Stimulated activated CD8-positive, alpha-beta memory T cell treated with anti-CD3 and anti-CD28 coated beads, Interleukin-12 subunit alpha, Interleukin-12 subunit beta, amount 100 ng/mL, for 24 hours (primary cell): ENCODE measurements around the gene BCAS3.
"Not testable (repeated sequence)": the region's sequence is repeated elsewhere in the genome, so short reads cannot be mapped to it uniquely, and the experiment has no call there.

Experiments
- DNase-seq: peaks from one replicate; pipeline ENCODE4 v3.0.0-alpha.2; 2020; ENCODE audit errors: extremely low read depth

BCAS3 gene

DNA sequence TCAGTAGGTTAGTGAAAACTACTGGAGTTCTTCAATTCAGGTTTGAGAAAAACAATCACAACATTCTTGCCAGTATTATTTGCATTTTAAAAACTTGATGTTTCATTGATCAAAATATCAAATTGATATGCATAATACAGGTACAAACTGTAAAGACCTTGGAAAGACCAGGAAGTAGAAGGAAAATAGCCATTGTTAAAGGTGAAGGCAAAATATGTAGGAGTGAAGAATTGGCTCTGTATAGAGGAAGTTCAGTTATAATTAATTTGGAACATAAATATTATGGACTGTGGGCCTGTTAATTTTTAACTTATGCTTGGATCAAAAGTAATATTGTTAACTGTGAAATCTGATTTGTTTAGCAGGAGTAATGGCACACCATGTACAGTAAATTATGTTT is 112.6 kb downstream of the BCAS3 start:
- no peak for DNase-seq

DNA sequence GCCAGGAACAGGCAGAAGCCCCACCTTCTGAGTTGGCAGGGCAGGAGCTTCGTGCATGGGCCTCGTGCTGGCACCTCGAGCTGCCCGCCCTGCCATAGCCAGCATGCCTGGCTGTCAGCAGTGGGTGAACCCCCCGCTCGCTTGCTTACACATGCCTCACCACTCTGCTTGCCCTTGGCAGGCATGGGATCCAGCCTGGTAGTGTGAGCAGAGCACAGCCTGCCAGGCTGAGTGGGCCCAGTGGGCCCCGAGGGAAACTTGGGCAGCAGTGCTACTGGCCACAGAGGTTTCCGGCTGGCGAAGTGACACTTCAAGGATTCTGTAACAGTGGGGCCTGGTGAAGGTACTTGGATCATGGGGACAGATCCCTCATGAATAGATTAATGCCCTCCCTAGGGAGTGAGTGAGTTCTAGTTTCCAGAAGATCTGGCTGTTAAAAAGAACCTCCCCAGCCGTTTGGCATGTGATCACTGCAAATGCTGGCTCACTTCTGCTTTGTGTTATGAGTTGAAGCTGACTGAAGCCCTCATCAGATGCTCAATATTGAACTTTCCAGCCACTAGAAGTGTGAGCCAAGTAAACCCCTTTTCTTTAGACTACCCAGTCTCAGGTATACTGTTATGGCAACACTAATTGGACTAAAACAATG is 114.7 kb downstream of the BCAS3 start:
- no peak for DNase-seq

DNA sequence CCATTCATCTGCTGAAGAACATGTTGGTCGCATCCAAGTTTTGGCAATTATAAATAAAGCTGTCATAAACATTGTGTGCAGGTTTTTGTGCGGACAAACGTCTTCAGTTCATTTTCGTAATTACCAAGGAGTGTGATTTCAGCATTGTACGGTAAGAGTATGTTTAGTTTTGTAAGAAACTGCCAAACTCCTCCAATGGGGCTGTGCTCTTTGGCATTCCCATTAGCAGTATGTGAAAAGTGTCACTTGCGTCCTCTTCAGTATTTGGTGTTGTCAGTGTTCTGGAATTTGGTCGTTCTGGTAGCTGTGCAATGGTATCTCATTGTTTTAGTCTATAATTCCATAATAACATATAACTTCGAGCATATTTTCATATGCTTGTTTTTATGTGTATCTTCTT is 120.9 kb downstream of the BCAS3 start:
- DNase-seq, result no peak

DNA sequence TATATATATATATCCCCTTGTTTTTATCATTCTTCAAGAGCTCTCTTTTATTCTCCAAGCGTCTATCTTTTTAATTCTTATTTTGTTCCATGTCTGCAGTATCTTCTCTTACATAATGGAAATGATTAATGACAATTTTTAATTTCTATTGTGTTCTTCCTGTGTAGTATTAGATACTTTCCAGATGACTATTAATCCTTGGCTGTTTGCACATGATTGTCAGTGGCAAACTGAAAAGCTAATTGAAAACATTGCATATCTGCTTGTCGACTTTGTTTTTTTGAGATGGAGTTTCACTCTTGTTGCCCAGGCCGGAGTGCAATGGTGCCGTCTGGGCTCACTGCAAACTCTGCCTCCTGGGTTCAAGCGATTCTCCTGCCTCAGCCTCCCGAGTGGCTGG is 124.7 kb downstream of the BCAS3 start:
- no peak for DNase-seq

DNA sequence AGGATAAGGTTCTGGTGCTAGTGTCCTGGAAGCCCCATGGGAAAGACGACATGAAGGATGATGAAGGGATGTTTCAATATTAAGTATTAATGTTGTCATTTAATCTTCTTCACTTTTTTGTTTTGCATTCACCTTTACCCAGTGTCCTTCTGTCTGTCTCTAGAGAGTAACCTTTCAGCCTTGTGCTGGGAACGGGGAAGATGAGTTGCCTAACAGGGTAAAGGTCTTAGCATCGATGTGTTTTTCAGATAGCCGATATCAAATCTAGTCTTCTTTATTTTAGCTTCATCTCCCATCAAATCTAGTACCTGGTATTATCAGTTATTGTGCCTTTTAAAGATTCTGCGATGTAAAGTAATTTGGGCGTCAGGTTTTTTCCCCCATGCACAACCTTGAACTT is 125.4 kb downstream of the BCAS3 start:
- DNase-seq, result no peak

DNA sequence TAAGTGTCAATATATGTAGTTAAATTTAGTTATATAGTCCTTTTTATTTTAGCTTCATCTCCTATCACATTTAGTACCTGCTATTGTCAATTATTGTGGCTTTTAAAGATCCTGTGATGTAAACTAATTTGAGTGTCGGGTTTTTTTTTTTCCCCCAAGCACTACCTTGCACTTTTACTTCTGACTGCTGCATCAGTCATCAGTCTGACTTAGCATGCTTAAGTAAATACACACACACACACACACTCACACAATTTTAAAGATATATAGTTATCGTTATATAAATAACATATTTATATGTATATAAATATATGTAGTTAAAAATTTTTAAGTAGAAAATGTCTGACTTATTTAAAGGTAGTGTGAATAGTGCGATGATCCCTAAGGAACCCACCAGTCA is 127.2 kb downstream of the BCAS3 start:
- no peak for DNase-seq

DNA sequence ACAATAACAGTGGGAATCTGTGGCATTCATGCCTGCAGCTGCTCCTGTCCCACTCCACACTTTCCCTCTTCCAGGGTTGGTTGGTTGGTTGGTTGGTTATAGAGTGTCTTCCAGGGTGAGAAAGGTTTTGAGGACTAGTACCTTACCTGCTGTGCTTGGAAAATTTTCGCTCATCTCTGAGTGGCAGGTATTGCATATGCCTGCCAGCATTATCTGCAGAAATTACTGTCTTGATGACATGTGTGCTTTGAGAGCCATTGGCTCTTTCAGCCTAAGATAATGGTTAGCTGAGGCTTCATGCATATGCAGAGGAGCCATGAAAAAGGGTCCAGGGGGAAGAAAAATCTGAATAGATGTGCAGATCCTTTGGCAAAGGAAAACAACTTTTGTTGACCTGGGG is 131.8 kb downstream of the BCAS3 start:
- no peak for DNase-seq

DNA sequence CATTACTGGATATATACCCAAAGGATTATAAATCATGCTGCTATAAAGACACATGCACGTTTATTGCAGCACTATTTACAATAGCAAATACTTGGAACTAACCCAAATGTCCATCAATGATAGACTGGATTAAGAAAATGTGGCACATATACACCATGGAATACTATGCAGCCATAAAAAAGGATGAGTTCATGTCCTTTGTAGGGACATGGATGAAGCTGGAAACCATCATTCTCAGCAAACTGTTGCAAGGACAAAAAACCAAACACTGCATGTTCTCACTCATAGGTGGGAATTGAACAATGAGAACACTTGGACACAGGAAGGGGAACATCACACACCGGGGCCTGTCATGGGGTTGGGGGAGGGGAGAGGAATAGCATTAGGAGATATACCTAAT is 137.3 kb downstream of the BCAS3 start:
- DNase-seq, result not testable (repeated sequence)

DNA sequence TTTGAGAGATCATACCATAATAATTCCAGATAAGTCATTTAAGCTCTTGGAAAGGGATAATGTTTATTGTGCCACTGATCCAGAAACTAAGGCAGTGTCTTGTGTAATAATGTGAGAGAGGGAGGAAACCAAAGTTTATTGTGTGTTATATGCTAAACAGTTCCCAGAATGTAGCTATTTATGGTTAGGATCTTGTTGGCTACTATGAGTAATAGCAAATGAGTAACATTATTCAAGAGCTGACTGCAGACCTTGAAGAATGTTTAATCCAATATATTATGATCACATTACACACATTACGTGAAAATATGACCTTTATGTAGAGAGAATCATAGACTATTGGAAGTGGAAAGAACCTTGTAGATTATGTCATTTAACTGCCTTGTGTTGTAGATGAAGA is 139.5 kb downstream of the BCAS3 start:
- no peak for DNase-seq

DNA sequence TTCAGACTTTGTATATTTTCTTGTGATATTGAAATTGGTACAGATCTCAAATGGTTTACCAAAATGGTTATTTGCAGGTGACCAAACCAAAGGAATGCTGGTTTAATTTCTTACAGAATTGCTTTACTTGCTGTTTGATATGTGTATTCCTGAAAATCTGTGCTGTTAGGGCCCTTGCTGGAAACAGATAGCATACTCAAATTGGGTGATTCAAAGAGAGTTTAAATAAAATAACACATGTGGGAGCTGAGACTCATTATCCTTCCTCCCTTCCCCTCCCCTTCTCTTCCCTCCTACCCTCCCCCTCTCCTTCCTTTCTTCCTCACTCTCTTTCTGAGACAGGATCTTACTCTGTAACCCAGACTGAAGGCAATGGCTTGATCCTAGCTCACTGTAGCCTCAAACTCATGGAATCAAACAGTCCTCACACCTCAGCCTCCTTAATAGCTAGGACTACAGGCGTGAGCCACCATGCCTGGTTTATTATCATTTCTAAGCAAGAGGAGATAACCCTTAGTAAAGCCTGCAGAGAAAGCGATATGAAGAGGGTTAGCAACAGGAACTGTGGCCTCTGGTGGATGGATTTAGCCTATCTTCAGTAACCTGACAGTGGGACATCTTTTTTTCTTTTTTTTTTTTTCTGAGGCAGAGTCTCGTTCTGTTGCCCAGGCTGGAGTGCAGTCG is 141.9 kb downstream of the BCAS3 start:
- no peak for DNase-seq

DNA sequence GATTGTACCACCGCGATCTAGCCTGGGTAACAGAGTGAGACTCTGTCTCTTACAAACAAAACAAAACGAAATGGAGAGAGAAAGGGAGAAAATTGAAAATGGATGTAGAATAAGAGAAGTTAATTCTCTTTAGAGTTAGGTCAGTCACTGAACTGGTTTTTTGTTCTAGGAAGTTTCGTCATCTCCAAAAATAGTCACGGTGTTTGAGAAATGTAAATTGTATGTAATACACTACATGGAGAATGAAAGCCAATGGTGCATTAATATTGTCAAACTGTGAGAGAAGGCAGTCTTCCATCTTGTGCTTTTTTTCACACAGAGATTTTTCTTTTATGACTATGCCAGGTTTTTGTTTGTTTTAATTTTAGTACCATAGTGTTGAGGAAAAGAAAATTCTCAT is 145.9 kb downstream of the BCAS3 start:
- no peak for DNase-seq

DNA sequence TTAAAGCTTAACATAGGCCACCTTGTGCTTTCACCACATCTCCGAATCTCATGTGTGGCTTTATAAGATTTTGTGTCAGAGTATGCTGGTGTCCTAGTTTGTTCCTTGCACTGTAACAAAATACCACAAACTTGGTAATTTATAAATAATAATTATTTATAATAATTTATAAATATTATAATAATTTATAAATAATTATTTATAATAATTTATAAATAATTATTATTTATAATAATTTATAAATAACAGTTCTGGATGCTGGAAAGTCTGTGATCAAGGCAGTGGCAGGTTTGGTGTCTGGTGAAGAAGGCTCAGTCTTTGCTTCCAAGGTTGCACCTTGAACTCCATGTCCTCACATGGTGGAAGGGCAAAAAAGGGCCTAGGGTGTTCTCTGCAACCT is 147.7 kb downstream of the BCAS3 start:
- DNase-seq, result no peak

DNA sequence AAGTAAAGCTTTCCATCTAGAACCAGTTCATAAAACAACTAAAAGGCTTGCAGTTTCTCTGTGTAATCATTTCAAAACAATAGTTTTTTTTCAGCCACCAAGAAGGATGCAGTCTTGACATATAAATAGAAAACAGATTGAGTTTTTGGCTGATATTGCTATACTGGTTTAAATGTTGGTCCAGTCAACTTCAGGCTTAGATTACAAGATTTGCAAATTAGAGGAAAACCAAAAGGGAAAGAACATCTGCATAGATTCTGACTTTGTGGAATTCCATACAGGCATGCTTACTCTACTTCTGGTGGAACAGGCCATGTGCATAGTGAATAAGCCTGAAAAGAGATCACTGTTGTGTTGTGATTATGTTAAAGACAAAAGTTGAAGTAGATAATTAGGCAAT is 150.3 kb downstream of the BCAS3 start:
- no peak for DNase-seq

DNA sequence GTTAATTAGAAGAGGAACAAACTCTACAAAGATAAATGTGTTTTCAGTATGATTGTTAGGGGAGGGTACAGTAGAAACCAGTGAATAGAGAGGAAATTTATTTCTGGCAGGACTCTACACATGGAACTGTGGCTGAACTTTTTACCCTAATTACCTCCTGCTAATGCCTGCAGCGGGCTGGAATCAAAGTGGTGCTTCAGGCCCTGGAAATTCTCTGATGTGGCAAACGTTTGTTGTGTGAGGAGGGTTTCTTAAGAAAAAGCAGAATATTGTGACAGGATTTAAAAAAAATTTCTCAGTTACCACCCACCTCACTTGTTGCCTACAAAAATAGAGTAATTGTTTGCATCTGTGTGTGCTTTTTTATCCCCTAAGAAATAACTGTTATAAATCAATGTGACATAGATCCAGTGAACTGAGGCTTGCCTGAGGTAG is 154.5 kb downstream of the BCAS3 start:
- no peak for DNase-seq

DNA sequence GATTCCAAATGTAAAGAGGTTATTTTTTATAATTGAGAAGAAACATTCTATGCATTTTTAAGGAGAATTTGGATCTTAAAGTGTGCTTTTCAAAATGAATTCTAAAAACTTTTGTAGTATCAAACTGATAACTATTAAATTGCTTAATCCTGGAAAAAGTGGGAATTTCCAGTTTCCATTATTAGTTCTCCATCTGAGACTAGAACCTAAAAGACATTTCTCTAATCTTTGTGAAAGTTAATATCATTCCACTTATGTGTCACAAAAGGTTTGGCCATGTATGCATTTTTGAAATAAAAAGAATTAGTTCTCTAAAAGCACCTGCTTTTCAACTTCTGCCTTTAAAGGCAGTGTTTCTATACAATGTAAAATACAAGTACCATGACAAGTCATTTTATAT is 155.0 kb downstream of the BCAS3 start:
- no peak for DNase-seq

DNA sequence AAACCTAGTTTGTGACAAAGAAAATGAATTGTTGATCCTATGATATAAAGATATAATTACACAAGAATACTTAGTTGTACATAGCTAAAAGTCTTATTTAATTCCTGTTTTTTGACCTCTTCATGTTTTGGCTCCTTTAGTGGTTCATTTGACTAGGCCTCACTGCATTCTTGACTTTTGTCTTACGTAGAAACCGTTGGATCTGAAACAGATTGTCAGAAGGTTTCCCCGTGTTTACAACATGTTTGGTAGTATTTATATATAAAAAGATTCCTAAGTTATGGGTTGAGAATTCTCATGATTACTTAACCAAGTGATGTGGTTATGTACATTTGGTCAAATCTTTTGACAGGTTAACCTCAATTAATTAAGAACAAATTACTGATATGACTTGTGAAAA is 162.8 kb downstream of the BCAS3 start:
- DNase-seq, result no peak

DNA sequence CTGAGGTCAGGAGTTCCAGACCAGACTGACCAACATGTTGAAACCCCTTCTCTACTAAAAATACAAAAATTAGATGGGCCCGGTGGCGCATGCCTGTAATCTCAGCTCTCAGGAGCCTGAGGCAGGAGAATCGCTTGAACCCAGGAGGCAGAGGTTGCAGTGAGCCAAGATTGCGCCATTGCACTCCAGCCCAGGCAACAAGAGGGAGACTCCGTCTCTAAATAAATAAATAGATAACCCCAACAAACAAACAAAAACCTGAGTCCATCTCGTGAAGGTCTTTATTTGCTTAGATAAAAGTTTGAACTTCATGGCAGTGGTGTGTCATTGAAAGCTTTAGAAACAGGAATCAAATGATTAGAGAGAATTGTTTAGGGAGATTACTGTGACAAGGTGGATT is 167.4 kb downstream of the BCAS3 start:
- no peak for DNase-seq

DNA sequence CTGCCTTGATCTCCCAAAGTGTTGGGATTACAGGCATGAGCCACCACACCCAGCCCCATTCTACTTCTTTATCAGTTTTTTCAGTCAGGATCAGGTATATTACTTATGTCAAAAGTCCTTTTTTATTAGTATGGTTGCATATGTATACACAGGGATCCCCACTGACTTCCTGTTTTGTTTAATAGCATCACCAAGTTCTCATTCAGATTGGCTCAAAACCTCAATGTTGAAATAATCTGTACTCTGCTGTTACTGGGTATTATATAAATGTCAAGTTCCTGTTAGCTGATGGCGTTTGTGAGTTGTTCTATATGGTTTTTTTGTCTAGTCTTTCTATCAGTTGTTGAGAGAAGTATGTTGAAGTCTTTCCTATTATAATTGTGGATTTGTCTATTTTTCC is 168.5 kb downstream of the BCAS3 start:
- DNase-seq, result no peak

DNA sequence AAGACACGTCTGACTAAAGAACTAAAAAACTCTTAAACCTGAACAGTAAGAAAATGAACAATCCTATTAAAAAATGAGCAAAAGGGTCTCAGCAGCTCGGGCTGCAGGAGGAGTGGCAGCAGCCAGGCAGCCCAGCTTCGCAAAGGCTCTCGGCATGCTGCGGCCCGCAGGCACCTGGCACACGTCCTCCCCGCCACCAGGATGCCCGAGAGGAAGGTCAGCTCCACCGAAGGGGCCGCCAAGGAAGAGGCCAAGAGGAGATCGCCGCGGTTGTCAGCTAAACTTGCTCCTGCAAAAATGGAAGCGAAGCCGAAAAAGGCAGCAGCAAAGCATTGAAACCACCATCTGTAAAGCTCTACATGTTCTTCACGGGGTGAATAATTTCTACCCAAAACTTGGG is 173.5 kb downstream of the BCAS3 start:
- no peak for DNase-seq

DNA sequence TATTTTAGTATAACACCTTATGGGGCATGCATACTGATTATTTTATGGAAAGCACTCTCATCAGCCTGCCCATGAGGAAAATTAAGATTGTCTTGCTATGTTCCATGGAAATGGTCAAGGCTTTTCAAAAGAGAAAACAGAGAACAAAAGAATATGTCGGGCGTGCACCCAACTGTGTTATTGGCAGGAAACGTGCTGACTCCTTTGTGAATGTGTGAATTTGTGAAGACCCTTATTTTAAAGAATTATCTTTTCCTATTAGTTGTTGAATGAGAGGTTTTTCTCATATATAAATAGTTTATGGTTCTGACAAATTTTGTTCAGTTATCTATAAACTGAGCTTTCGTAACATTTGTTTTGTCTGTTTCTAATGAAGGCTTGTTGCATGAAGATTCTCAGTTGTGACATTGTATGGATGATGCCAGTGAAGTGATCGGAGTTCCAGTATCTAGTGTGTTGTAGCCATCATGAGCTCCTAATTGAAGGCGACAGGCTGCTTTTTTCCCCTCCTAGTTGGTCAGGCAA is 180.0 kb downstream of the BCAS3 start:
- no peak for DNase-seq

DNA sequence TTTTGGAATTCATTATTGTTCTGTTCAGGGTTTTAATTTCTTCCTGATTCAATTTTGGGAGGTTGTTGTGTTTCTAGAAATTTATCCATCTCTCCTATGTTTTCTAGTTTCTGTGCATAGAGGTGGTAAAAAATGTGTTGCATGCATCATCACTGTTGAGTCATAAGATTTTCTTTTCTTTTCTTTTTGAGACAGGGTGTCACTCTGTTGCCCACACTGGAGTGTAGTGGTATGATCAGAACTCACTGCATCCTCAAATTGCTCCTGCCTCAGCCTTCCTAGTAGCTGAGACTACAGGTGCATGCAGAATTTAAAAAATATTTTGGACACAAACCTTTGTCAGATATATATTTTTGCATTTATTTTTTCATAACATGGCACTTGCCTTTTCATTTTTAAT is 184.8 kb downstream of the BCAS3 start:
- DNase-seq, result no peak

DNA sequence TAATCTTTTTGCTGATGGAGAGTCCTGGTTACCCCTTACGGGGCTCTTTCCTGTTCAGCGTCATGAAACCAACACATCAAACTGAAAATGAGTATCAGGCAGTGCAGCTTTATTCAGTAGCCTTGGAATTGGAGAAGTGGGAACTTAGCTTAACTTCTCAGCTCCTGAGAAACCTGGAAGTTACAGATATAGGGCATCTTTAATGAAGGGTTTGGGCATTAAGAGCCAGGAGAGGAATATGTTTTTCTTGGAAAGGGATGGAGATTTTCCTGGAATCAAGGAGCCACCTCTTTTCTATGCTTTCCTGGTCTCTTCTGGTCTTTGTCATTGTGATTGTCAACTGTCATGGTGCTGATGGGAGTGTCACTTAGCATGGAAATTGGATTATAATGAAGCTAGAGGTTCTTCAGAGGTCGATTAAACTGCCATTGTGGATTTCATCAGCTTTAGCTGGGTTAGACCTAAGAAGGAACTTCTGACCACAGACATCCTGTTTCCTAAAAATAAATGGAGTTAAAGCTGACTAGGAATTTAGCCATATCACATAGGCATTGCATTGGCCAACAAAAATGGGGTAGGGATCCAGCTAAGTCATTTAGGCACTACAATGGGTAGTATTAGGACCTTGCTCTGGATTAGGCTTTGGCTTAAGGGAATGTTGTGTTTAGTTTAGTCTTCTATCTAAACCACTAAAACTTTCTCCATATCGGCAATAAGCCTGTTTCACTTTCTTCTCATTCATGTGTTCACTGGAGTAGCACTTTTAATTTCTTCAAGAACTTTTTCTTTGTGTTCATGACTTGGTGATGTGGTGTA is 186.4 kb downstream of the BCAS3 start:
- no peak for DNase-seq

DNA sequence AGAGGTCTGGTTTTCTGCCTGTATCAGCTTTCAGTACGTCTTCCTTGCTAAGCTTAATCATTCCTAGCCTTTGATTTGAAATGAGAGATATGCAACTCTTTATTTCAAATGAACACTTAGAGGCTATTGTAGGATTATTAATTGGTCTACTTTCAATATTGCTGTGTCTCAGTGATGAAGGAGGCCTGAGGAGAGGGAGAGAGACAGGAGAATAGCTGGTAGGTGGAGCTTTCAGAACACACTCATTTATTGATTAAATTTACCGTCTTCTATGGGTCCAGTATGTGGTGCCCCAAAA is 187.0 kb downstream of the BCAS3 start:
- DNase-seq, result no peak
